Right kidney (tissue), 1 donor: Measurements from ENCODE around the gene PEX12.
"Not testable (repeated sequence)": the region's sequence is repeated elsewhere in the genome, so short reads cannot be mapped to it uniquely, and the experiment has no call there.

Experiments
- DNase-seq: peaks from one replicate; pipeline ENCODE4 v3.0.0-alpha.2; 2016

PEX12 gene

GRCh38 chr17:35536664-35537171, 41.7 kb downstream of the PEX12 start:
- no peak for DNase-seq

DNA sequence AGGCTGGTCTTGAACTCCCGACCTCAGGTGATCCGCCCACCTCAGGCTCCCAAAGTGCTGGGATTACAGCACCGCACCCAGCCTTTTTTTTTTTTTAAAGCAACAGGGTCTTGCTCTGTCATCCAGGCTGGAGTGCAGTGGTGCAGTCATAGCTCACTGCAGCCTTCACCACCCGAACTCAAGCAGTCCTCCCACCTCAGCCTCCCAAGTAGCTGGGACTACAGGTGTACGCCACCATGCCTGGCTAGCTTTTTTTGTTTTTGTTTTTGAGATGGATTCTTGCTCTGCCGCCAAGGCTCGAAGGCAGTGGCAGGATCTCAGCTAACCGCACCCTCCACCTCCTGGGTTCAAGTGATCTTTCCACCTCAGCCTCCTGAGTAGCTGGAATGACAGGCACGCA, 43.0 kb downstream of the PEX12 start:
- DNase-seq, result not testable (repeated sequence)

- DNase-seq, result no peak
Measured at GRCh38 chr17:35534576-35535093, 43.7 kb downstream of the PEX12 start.

DNA sequence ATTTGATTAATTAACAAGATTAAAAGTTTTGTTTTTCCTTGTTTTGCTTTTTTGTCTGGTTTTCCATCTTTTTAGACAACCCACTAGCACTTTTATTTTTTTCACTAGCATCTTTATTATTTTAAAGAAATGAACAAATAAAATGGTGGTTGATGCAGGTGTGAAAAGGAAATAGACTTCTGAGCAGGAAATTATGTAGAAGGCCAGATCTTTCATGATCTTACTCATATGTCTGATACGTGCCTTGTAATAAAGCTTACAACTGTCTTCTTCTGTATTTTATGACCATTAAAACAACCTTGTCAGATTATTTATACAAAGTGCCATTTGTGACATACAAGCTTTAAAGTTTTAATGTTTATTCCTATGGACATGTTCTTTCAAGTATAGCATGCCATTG, 47.2 kb downstream of the PEX12 start:
- DNase-seq, result no peak

DNA sequence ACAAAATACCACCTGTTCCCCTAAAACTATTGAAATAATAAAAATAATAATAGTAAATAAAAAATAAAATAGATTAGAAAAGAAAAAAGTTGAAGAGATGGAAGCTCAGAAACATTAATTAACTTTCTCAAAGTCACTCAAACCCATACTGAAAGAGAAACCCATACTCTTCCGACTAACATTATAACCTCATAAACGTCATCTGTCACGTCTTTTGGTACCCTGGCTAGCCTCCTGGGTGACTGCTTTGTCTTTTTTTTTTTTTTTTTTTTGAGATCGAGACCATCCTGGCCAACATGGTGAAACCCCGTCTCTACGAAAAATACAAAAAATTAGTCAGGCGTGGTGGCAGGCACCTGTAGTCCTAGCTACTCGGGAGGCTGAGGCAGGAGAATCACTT, 48.5 kb downstream of the PEX12 start:
- no peak for DNase-seq

- not testable (repeated sequence) for DNase-seq
Measured at GRCh38 chr17:35529326-35529725, 49.0 kb downstream of the PEX12 start.
